GM19397 (cell line): ENCODE measurements around the gene NOTCH4.
A peak's percentile ranks its signal among the peaks of the same experiment; 100 is the strongest.
"Not testable (repeated sequence)": the region's sequence is repeated elsewhere in the genome, so short reads cannot be mapped to it uniquely, and the experiment has no call there.

ENCODE experiments used
- ATAC-seq: cut with Tn5 transposase; IDR thresholded peaks from one replicate; pipeline ENCODE4 v1.9.1; 2021; ENCODE audit warnings: mild to moderate bottlenecking, moderate library complexity; ENCODE audit not compliant: unreplicated experiment

The NOTCH4 gene

GRCh38 chr6:32194825-32195651, 28.8 kb downstream of the NOTCH4 start:
- ATAC-seq: no peak

- ATAC-seq: no peak
Observed at GRCh38 chr6:32194388-32194787, 29.5 kb downstream of the NOTCH4 start.

- not testable (repeated sequence) for ATAC-seq
Observed at GRCh38 chr6:32193096-32193495, 30.8 kb downstream of the NOTCH4 start.

GRCh38 chr6:32192608-32193039, 31.2 kb downstream of the NOTCH4 start, which contains the start of gene GPSM3:
Gene GPSM3, minus strand, starts transcription at chr6:32192643. Its CDS starts 130 bp downstream, at chr6:32192513.
- no peak for ATAC-seq

- no peak for ATAC-seq
Observed at GRCh38 chr6:32191696-32192607, 31.9 kb downstream of the NOTCH4 start.

- ATAC-seq: no peak
Observed at GRCh38 chr6:32190911-32191677, 32.8 kb downstream of the NOTCH4 start.

GRCh38 chr6:32190054-32190851, 33.6 kb downstream of the NOTCH4 start, which contains the start of gene PBX2:
Gene PBX2, minus strand, starts transcription at chr6:32190202. Its CDS starts 287 bp downstream, at chr6:32189915.
- peak; percentile 55 for ATAC-seq

GRCh38 chr6:32189742-32190053, 34.2 kb downstream of the NOTCH4 start:
- ATAC-seq: no peak

GRCh38 chr6:32189069-32189741, 34.7 kb downstream of the NOTCH4 start:
- ATAC-seq: no peak

GRCh38 chr6:32188381-32189068, 35.3 kb downstream of the NOTCH4 start:
- no peak for ATAC-seq

- ATAC-seq: not testable (repeated sequence)
Observed at GRCh38 chr6:32187725-32188380, 36.0 kb downstream of the NOTCH4 start.

GRCh38 chr6:32187009-32187709, 36.7 kb downstream of the NOTCH4 start:
- ATAC-seq: no peak

- not testable (repeated sequence) for ATAC-seq
Observed at GRCh38 chr6:32186151-32186840, 37.6 kb downstream of the NOTCH4 start.

GRCh38 chr6:32185681-32186131, 38.2 kb downstream of the NOTCH4 start:
- not testable (repeated sequence) for ATAC-seq

- no peak for ATAC-seq
Observed at GRCh38 chr6:32184084-32184640, 39.7 kb downstream of the NOTCH4 start, which contains the start of gene AGER. Gene AGER, minus strand, starts transcription at chr6:32184253. Its CDS starts 31 bp downstream, at chr6:32184222.

- no peak for ATAC-seq
Observed at GRCh38 chr6:32183483-32184083, 40.3 kb downstream of the NOTCH4 start.
